ENCODE measurements around the gene MMP28. TPM values are rescaled to one million over a fixed set of nuclear protein-coding genes. Genes with fewer than 3 reads are reported as not detected.
A peak's percentile ranks its signal among the peaks of the same experiment; 100 is the strongest.

The MMP28 gene
- total RNA-seq, 1 experiment from 2014 or later = not detected

DNA sequence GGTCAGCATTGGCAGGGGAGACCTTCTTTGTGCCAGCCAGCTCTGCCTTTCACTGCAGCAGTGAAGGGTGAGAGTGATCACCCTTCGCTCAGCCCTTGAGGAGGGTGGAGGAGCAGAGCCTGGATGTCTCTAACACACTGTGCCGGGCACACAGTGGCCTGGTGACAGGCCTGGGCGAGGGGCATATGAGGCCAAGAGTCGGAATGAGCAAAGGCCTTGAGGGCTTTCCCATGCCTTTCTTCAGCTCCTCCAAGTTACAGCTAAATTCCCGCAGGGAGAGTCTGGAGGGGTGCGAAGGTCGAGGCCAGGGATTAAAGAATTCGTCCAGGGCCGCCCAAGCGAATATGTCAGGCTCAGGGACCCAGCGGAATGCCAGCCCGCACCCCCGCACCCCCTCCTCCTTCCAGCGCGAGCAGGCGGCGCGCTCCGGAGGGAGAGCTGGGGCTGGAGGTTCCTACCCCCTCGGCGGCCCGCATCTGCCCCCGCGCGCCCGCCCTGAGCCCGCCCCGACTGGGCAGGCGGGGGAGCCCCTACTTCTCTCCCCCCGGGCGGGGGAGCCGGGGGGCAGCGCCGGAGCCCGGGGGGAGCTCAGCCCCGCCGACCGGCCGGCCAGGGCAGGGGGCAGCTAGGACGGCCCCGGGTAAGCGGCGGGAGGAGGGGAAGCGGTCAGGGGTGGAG, 64.1 kb downstream of the MMP28 start, which contains the start of gene RASL10B:
RASL10B (plus strand) TSS at position 401 of the 678 bp plus-strand sequence. CDS start 3,546 bp downstream, outside the sequence.
- DNase-seq = peak; percentile 59
- Mint-ChIP-seq H3K27ac (ENCODE audit: unreplicated experiment) (peak within 1 kb of the TSS; percentile 11), H3K27me3 (ENCODE audit: unreplicated experiment) (peaks cover 12% of the 10 kb centered on the region), H3K9me3 (ENCODE audit: low read depth, unreplicated experiment) (no peaks in the 10 kb centered on the region), H3K36me3 (ENCODE audit: insufficient read depth, unreplicated experiment) (peaks cover 15% of the 10 kb centered on the region), H3K4me1 (ENCODE audit: low read depth, unreplicated experiment) (peaks cover 7% of the 10 kb centered on the region), H3K4me3 (ENCODE audit: low read depth, unreplicated experiment) (peak within 1 kb of the TSS; percentile 62)
- CTCF ChIA-PET = interaction anchor here (0.6 to 1.4 kb wide), 2 partner anchors 16 to 21 kb away, joined by 3 to 4 read pairs; no protein-coding TSS in a partner anchor
- no TSS peak for BruUV-seq (replicated peaks)
- intact Hi-C loops (cut with micrococcal nuclease; ENCODE audit: unreplicated experiment) = no loop called here
- TF ChIP-seq, protein P1, sequence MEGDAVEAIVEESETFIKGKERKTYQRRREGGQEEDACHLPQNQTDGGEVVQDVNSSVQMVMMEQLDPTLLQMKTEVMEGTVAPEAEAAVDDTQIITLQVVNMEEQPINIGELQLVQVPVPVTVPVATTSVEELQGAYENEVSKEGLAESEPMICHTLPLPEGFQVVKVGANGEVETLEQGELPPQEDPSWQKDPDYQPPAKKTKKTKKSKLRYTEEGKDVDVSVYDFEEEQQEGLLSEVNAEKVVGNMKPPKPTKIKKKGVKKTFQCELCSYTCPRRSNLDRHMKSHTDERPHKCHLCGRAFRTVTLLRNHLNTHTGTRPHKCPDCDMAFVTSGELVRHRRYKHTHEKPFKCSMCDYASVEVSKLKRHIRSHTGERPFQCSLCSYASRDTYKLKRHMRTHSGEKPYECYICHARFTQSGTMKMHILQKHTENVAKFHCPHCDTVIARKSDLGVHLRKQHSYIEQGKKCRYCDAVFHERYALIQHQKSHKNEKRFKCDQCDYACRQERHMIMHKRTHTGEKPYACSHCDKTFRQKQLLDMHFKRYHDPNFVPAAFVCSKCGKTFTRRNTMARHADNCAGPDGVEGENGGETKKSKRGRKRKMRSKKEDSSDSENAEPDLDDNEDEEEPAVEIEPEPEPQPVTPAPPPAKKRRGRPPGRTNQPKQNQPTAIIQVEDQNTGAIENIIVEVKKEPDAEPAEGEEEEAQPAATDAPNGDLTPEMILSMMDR (IDR thresholded peaks at IDR 0.05; ENCODE audit: unreplicated experiment) = no peak

DNA sequence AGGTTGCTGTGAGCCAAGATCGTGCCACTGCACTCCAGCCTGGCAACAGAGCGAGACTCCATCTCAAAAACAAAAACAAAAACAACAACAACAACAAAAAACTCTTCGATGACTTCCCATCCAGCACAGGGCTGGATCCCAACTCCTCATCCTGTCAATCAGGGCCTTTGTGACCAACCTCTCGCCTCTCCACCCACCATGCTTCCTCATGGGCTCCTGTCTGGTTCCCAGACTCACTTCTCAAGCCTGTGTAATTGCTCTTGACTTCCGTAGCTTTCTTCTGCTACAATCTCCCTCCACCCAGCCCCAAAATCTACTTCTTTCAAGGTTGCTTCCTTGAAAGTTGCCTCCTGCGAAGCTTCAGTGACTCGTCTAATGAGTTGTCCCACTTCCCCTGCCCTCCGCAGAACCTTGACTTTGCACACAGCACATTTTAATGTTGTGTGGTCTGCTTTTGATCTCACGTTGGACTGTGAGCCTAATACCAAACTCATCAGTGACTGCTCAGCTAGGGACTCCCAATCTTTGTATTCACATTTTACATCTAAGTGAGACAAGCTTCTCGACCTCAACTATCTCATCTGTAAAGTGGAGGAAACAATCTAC, 64.9 kb downstream of the MMP28 start:
- peaks cover 12% of the 10 kb centered on the region for H3K27me3 Mint-ChIP-seq (ENCODE audit: unreplicated experiment)
- H3K27ac Mint-ChIP-seq (ENCODE audit: unreplicated experiment) = peak overlapping the region; percentile 11
- H3K4me3 Mint-ChIP-seq (ENCODE audit: low read depth, unreplicated experiment) = peak overlapping the region; percentile 62
- TF ChIP-seq, protein P1 (IDR thresholded peaks at IDR 0.05; ENCODE audit: unreplicated experiment) = no peak
- H3K9me3 Mint-ChIP-seq (ENCODE audit: low read depth, unreplicated experiment) = no peaks in the 10 kb centered on the region
- intact Hi-C loops (cut with micrococcal nuclease; ENCODE audit: unreplicated experiment) = no loop called here
- DNase-seq = no peak
- no TSS peak for BruUV-seq (replicated peaks)
- CTCF ChIA-PET = interaction anchor here (0.6 to 1.4 kb wide), 2 partner anchors 17 to 21 kb away, joined by 3 to 4 read pairs; no protein-coding TSS in a partner anchor
- H3K36me3 Mint-ChIP-seq (ENCODE audit: insufficient read depth, unreplicated experiment) = peaks cover 15% of the 10 kb centered on the region
- peaks cover 7% of the 10 kb centered on the region for H3K4me1 Mint-ChIP-seq (ENCODE audit: low read depth, unreplicated experiment)

DNA sequence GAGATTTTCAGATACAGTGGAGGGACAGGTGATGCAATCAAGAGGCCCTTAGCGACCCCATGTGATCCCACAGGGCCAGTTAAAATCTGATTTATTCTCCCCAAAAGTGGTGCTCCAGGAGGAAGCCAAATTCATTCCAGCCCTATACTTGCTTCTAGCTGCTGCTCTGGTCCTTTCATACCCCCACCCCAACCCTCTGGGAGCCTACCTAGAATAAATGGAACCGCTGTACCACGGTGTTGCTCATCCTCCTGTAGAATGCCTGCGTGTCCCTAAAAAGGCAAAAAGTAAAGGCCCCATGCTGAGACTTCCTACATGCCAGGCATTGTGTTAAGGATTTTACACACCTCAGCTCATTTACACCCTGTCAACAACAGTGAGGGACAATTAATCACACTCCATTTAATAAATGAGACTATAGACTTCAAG, 66.0 kb downstream of the MMP28 start:
- no peak overlapping the region for H3K4me3 Mint-ChIP-seq (ENCODE audit: low read depth, unreplicated experiment)
- peaks cover 7% of the 10 kb centered on the region for H3K4me1 Mint-ChIP-seq (ENCODE audit: low read depth, unreplicated experiment)
- CTCF ChIA-PET = no interaction called here
- no peak overlapping the region for H3K27ac Mint-ChIP-seq (ENCODE audit: unreplicated experiment)
- TF ChIP-seq, protein P1 (IDR thresholded peaks at IDR 0.05; ENCODE audit: unreplicated experiment) = no peak
- DNase-seq = no peak
- H3K36me3 Mint-ChIP-seq (ENCODE audit: insufficient read depth, unreplicated experiment) = peaks cover 13% of the 10 kb centered on the region
- H3K27me3 Mint-ChIP-seq (ENCODE audit: unreplicated experiment) = peaks cover 12% of the 10 kb centered on the region
- intact Hi-C loops (cut with micrococcal nuclease; ENCODE audit: unreplicated experiment) = no loop called here
- BruUV-seq (replicated peaks) = no TSS peak
- no peaks in the 10 kb centered on the region for H3K9me3 Mint-ChIP-seq (ENCODE audit: low read depth, unreplicated experiment)

DNA sequence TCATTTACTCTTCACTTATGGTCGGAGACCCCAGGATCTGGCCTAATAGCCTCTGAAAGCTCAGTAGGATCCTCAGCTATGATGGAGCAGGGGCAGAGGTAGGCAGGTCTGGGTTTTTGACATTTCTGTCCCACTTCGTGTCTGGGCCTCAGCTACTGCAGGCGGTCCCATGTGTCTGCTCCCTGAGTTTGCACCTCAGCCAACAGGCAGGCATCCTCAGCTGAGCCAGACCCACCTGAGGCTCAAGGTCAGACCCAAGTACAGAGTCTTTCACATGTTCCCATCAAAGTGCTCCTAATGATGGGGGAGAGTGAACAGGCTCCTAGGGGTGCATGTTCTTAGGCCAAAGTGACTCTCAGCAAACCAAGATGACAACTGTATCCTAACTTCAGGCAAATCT, 66.9 kb downstream of the MMP28 start:
- intact Hi-C loops (cut with micrococcal nuclease; ENCODE audit: unreplicated experiment) = no loop called here
- DNase-seq = no peak
- H3K27ac Mint-ChIP-seq (ENCODE audit: unreplicated experiment) = no peak overlapping the region
- H3K9me3 Mint-ChIP-seq (ENCODE audit: low read depth, unreplicated experiment) = no peaks in the 10 kb centered on the region
- CTCF ChIA-PET = no interaction called here
- TF ChIP-seq, protein P1 (IDR thresholded peaks at IDR 0.05; ENCODE audit: unreplicated experiment) = no peak
- H3K27me3 Mint-ChIP-seq (ENCODE audit: unreplicated experiment) = peaks cover 12% of the 10 kb centered on the region
- peaks cover 21% of the 10 kb centered on the region for H3K36me3 Mint-ChIP-seq (ENCODE audit: insufficient read depth, unreplicated experiment)
- H3K4me1 Mint-ChIP-seq (ENCODE audit: low read depth, unreplicated experiment) = peaks cover 7% of the 10 kb centered on the region
- no TSS peak for BruUV-seq (replicated peaks)
- no peak overlapping the region for H3K4me3 Mint-ChIP-seq (ENCODE audit: low read depth, unreplicated experiment)
